ENCODE measurements around the gene MRPL46.

The MRPL46 gene

DNA sequence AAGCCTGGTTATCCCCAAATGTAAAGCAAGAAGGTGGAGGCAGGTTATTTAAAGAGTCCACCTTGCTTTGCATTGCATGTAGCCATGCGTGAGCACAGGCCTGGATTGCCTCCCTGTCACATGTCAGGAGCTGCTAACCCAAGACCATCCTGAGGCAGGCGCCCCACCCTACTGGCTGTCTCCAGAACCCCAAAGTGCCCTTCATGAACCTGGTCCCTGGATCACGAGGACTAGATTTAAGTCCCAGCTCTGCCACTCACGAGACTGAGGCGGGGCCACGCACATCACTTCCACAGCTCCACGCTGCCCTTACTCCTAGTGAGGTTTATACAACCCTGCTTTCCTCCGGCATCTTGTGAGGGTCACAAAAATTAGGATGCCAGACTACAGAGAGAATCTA, 17.6 kb downstream of the MRPL46 start:
- no peak overlapping the region for H3K27ac ChIP-seq
- in situ Hi-C loops (cut with HindIII; ENCODE audit: low pct_ligation_motif_present, low sequenced_read_pairs), result no loop called here
- no peak overlapping the region for H3K4me3 ChIP-seq (ENCODE audit: low read depth, low read length)
- TF ChIP-seq, protein P1, sequence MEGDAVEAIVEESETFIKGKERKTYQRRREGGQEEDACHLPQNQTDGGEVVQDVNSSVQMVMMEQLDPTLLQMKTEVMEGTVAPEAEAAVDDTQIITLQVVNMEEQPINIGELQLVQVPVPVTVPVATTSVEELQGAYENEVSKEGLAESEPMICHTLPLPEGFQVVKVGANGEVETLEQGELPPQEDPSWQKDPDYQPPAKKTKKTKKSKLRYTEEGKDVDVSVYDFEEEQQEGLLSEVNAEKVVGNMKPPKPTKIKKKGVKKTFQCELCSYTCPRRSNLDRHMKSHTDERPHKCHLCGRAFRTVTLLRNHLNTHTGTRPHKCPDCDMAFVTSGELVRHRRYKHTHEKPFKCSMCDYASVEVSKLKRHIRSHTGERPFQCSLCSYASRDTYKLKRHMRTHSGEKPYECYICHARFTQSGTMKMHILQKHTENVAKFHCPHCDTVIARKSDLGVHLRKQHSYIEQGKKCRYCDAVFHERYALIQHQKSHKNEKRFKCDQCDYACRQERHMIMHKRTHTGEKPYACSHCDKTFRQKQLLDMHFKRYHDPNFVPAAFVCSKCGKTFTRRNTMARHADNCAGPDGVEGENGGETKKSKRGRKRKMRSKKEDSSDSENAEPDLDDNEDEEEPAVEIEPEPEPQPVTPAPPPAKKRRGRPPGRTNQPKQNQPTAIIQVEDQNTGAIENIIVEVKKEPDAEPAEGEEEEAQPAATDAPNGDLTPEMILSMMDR (IDR thresholded peaks at IDR 0.05; ENCODE audit: low read depth, low read length, missing control alignments), result no peak
- H3K27me3 ChIP-seq (replicated peaks), result no peaks in the 10 kb centered on the region
- DNase-seq, result no peak
- H3K36me3 ChIP-seq (replicated peaks), result no peaks in the 10 kb centered on the region

DNA sequence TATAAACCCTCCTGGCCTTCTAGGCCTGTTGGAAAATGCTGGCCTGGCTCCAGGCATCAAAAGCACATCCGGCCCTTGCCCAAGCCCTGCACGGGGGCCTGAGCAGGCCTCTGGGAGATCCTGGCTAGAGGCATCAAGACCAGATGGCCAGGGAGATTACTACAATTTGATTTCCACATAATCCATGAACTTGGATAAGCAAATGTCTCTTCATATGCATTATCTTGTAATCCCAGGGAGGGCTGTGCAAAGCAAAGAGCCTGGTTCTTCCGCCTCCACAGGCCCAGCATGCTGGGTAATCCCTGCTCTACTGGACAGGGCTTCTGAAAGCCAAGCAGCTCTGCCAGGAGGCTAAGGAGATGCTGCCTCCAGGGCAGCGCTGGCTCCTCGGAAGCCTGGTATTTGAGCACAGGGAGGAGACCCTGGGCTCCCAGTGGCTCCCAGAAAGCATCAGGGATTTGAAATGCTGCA, 18.2 kb downstream of the MRPL46 start:
- no peaks in the 10 kb centered on the region for H3K27me3 ChIP-seq (replicated peaks)
- DNase-seq, result no peak
- in situ Hi-C loops (cut with HindIII; ENCODE audit: low pct_ligation_motif_present, low sequenced_read_pairs), result no loop called here
- no peak overlapping the region for H3K4me3 ChIP-seq (ENCODE audit: low read depth, low read length)
- H3K27ac ChIP-seq, result no peak overlapping the region
- no peaks in the 10 kb centered on the region for H3K36me3 ChIP-seq (replicated peaks)
- TF ChIP-seq, protein P1 (IDR thresholded peaks at IDR 0.05; ENCODE audit: low read depth, low read length, missing control alignments), result no peak

DNA sequence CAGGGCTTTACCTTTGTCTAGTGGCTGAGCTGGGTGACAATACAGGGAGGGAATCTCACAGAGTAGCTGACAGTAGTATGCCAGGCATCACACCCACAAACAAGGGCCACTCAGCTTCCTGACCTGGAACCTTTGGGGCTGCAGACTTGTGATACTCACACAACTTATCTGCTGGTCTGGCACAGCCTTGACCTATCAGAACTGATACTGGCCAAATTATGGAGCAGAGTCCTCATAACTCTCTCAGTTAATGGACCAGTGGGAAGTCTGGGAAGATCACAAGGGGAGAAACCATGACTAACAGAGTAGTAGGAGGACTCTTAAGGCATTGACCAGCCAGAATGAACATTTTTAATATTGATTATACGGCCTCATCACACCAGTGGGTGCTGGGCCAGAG, 19.4 kb downstream of the MRPL46 start:
- no peak for DNase-seq
- no peak overlapping the region for H3K4me3 ChIP-seq (ENCODE audit: low read depth, low read length)

DNA sequence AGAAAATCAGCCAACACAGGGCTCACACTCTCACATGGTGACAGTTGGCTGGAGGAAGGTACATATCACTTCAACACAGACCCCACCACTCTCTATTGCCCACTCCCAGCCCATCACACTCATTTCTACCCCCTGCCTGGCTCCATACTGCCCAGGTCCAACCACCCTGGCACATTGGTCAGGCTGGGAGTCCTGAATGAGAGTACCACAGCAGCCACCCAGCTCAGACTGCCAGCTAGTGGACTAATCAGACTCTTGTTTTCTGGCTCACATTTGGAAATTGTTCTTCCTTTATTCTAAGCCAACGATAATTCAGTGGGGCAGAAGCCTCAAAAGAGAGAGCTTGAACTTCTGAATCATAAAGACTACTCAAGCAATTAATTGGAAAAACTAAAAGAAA, 20.0 kb downstream of the MRPL46 start:
- H3K27ac ChIP-seq, result no peak overlapping the region
- H3K4me3 ChIP-seq (ENCODE audit: low read depth, low read length), result no peak overlapping the region
- H3K36me3 ChIP-seq (replicated peaks), result no peaks in the 10 kb centered on the region
- in situ Hi-C loops (cut with HindIII; ENCODE audit: low pct_ligation_motif_present, low sequenced_read_pairs), result no loop called here
- TF ChIP-seq, protein P1 (IDR thresholded peaks at IDR 0.05; ENCODE audit: low read depth, low read length, missing control alignments), result no peak
- DNase-seq, result no peak
- H3K27me3 ChIP-seq (replicated peaks), result no peaks in the 10 kb centered on the region

More for the DNA sequence above, 19.4 kb downstream of the MRPL46 start:
- in situ Hi-C loops (cut with HindIII; ENCODE audit: low pct_ligation_motif_present, low sequenced_read_pairs), result no loop called here
- TF ChIP-seq, protein P1 (IDR thresholded peaks at IDR 0.05; ENCODE audit: low read depth, low read length, missing control alignments), result no peak
- Histone ChIP-seq H3K27ac (no peak overlapping the region), H3K36me3 (replicated peaks) (no peaks in the 10 kb centered on the region), H3K27me3 (replicated peaks) (no peaks in the 10 kb centered on the region)

DNA sequence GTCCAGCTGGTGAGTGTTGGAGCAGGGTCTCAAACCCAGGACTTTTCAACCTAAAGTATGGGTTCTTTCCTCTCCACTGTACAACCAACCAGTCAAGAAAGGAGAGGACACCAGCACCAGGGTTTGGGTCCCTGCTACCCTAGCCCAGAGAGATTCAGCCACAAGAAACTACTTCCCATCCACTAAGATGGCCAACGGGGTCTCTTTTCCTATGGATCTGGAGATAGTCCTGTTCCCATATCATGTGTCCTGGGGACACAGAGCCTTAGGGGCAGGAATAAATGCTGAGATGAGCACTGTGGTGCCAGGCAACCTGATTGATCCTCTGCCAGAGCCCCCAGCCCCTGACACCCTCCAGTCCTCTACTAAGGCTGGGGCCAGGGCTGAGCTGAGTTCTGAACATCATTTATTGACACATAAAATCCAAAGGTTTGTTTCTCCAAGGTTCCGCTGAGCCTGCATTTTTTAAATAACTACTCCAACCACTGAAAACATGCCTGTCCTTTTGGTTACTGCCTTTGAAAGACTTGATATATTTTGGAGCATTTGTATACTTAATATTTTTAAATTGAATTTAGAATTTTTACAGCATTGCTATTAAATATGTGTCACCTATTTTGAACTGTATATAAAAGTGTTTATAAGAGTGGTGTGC, 26.0 kb downstream of the MRPL46 start:
- no peak for DNase-seq
- in situ Hi-C loops (cut with HindIII; ENCODE audit: low pct_ligation_motif_present, low sequenced_read_pairs), result no loop called here
- Histone ChIP-seq H3K27ac (no peak overlapping the region), H3K4me3 (ENCODE audit: low read depth, low read length) (no peak overlapping the region), H3K36me3 (replicated peaks) (no peaks in the 10 kb centered on the region), H3K27me3 (replicated peaks) (no peaks in the 10 kb centered on the region)
- TF ChIP-seq, protein P1 (IDR thresholded peaks at IDR 0.05; ENCODE audit: low read depth, low read length, missing control alignments), result no peak

DNA sequence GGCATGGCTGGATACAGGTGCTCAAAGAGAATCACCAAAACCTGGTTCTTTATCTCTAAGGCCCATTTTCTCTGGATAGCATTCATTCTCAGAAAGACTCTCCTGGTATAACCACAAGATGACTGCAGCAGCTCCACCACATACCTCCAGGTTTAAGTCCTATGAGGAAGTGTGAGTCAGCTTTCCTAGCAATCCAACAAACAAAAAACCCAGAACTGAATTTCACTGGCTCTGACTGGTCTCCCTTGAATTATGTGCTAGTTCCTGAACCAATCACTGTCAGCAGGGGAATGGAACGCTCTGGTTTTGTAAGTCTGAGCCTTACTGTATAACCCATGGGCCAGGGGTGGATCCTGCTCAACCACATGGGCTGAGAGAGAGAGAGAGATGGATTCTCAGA, 27.2 kb downstream of the MRPL46 start:
- no peaks in the 10 kb centered on the region for H3K27me3 ChIP-seq (replicated peaks)
- no peak overlapping the region for H3K4me3 ChIP-seq (ENCODE audit: low read depth, low read length)
- in situ Hi-C loops (cut with HindIII; ENCODE audit: low pct_ligation_motif_present, low sequenced_read_pairs), result no loop called here
- no peak overlapping the region for H3K27ac ChIP-seq
- no peaks in the 10 kb centered on the region for H3K36me3 ChIP-seq (replicated peaks)
- TF ChIP-seq, protein P1 (IDR thresholded peaks at IDR 0.05; ENCODE audit: low read depth, low read length, missing control alignments), result no peak
- peak; percentile 73 for DNase-seq
